Breast epithelium (tissue), 4 donors: ENCODE data around the gene HDAC9. TPM values are rescaled to one million over a fixed set of nuclear protein-coding genes. Genes with fewer than 3 reads are reported as not detected.
A peak's percentile ranks its signal among the peaks of the same experiment; 100 is the strongest.
"Not testable (repeated sequence)": the region's sequence is repeated elsewhere in the genome, so short reads cannot be mapped to it uniquely, and the experiment has no call there.

Source experiments
- DNase-seq, 2 donors: peaks; one replicate each; pipeline ENCODE4 v3.0.0-alpha.2; 2019; ENCODE audit warnings: low spot score in 2 of 2
- H3K27ac ChIP-seq, 2 donors: fragments of 200-600 bp; sonication (generic) in 1 of 2; one replicate each; pipeline ENCODE4 v1.5.1; 2016 to 2019; ENCODE audit warnings: mild to moderate bottlenecking in 1 of 2
- H3K27me3 ChIP-seq, 2 donors: fragments of 200-600 bp; sonication (generic) in 1 of 2; one replicate each; pipeline versions ENCODE4 v1.5.1 to v1.6.0; 2017 to 2019; ENCODE audit warnings: control low read depth in 1 of 2, mild to moderate bottlenecking in 1 of 2
- H3K36me3 ChIP-seq: fragments of 200-600 bp; one replicate; pipeline ENCODE4 v1.5.1; 2019
- H3K4me1 ChIP-seq, 2 donors: fragments of 200-600 bp; sonication (generic); one replicate each; pipeline ENCODE4 v1.5.1; 2016 to 2019; ENCODE audit warnings: control low read depth in 1 of 2
- H3K4me3 ChIP-seq, 3 donors: fragments of 200-600 bp; sonication (generic); 1 replicate in 2 of 3; 2 replicates in 1 of 3; pipeline ENCODE4 v1.5.1; 2016 to 2019; ENCODE audit warnings: mild to moderate bottlenecking in 3 of 3, moderate library complexity in 2 of 3
- H3K9me3 ChIP-seq, 2 donors: fragments of 200-600 bp; sonication (generic) in 1 of 2; one replicate each; pipeline ENCODE4 v1.5.1; 2016 to 2019; ENCODE audit warnings: control low read depth in 1 of 2
- POLR2A ChIP-seq: fragments of 450-650 bp; IDR thresholded peaks from one replicate; pipeline ENCODE4 v1.6.1; 2016; ENCODE audit warnings: antibody characterized with exemption, mild to moderate bottlenecking, moderate library complexity
- POLR2AphosphoS5 ChIP-seq, 3 donors: sonication (generic); formaldehyde crosslinking; IDR thresholded peaks; one replicate each; pipeline ENCODE4 v1.6.1; 2017; ENCODE audit warnings: antibody characterized with exemption in 3 of 3
- intact Hi-C: fragments of 100-400 bp; cut with DNase I; formaldehyde crosslinking; loops from one replicate; pipeline ENCODE4 v1.15.1; 2023; ENCODE audit warnings: low total_unique reads
- total RNA-seq, 3 donors: library from RNA; depleted of rRNA; stranded (reverse); fragments of >200 nt; gene quantifications; one replicate each; pipeline ENCODE4 v1.1.0, GENCODE V29; 2016
- TF ChIP-seq, protein P1 (sequence below), 3 donors: fragments of 450-650 bp; IDR thresholded peaks; one replicate each; pipeline ENCODE4 v1.5.1; 2016 to 2017; ENCODE audit warnings: antibody characterized with exemption in 3 of 3, mild to moderate bottlenecking in 3 of 3, moderate library complexity in 3 of 3

Gene HDAC9
- total RNA-seq, 3 donors from 2014 or later = 7.2 to 27.5 (median 7.3) TPM

DNA sequence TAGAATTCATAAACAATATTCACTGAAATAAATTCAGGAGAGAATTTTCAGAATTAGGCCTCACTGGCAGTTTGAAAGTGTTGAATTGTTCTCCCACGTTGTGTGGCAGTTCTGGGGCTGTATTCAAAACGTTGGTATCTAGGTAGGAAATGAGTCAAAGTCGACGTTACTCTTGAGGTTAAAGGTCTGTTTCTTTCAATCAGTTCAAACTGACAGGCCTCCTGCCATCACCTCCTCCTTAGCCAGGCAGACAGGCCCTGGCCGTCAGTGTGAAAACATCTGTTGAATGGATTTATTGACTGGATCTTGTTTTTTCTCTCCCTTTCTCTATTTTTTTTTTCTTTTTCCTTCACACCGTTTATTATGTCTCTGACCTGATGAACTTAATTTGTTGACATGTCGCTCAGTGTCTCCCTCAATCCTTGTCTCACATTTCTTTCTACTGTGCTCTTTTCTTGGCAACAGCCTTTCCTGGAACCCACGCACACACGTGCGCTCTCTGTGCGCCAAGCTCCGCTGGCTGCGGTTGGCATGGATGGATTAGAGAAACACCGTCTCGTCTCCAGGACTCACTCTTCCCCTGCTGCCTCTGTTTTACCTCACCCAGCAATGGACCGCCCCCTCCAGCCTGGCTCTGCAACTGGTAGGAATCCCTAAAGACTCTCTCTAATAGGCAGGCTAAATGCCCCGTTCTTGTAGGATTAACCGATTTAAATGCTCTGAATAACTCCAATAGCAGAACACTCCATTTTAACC lies 231.7 kb downstream of the HDAC9 start:
- H3K27ac ChIP-seq = no peak overlapping the region
- H3K9me3 ChIP-seq = no peaks in the 10 kb centered on the region
- no peaks in the 10 kb centered on the region for H3K4me1 ChIP-seq
- intact Hi-C loops = no loop called here
- no peak for DNase-seq
- H3K27me3 ChIP-seq = no peaks in the 10 kb centered on the region
- no peaks in the 10 kb centered on the region for H3K36me3 ChIP-seq
- TF ChIP-seq POLR2AphosphoS5 (IDR thresholded peaks at IDR 0.05) (no peak), POLR2A (no peak)
- TF ChIP-seq, protein P1, sequence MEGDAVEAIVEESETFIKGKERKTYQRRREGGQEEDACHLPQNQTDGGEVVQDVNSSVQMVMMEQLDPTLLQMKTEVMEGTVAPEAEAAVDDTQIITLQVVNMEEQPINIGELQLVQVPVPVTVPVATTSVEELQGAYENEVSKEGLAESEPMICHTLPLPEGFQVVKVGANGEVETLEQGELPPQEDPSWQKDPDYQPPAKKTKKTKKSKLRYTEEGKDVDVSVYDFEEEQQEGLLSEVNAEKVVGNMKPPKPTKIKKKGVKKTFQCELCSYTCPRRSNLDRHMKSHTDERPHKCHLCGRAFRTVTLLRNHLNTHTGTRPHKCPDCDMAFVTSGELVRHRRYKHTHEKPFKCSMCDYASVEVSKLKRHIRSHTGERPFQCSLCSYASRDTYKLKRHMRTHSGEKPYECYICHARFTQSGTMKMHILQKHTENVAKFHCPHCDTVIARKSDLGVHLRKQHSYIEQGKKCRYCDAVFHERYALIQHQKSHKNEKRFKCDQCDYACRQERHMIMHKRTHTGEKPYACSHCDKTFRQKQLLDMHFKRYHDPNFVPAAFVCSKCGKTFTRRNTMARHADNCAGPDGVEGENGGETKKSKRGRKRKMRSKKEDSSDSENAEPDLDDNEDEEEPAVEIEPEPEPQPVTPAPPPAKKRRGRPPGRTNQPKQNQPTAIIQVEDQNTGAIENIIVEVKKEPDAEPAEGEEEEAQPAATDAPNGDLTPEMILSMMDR (IDR thresholded peaks at IDR 0.05) = no peak
- no peak overlapping the region for H3K4me3 ChIP-seq

GRCh38 chr7:18736012-18736411 lies 240.5 kb downstream of the HDAC9 start:
- H3K4me3 ChIP-seq, DNase-seq, H3K36me3 ChIP-seq, H3K27me3 ChIP-seq, H3K27ac ChIP-seq, H3K9me3 ChIP-seq, H3K4me1 ChIP-seq, intact Hi-C loops: not testable (repeated sequence)

DNA sequence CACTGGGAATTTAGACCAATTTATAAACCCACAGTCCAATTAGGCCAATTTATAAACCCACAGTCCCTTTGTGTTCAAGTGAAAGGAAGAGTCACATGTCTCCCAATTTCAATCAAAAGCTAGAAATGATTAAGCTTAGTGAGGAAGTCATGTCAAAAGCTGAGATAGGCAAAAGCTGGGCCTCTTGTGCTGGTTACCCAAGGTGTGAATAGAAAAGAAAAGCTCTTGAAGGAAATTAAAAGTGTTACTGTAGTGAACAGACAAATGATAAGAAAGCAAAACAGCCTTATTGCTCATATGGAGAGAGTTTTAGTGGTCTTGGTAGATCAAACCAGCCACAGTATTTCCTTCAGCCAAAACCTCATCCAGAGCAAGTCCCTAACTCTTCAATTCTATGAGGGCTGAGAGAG lies 245.0 kb downstream of the HDAC9 start:
- DNase-seq = no peak
- TF ChIP-seq POLR2A (no peak), POLR2AphosphoS5 (IDR thresholded peaks at IDR 0.05) (no peak)
- TF ChIP-seq, protein P1 (IDR thresholded peaks at IDR 0.05) = no peak
- Histone ChIP-seq H3K36me3 (no peaks in the 10 kb centered on the region), H3K4me1 (no peaks in the 10 kb centered on the region), H3K9me3 (no peaks in the 10 kb centered on the region), H3K27me3 (no peaks in the 10 kb centered on the region), H3K27ac (no peak overlapping the region), H3K4me3 (no peak overlapping the region)
- intact Hi-C loops = no loop called here

- no peaks in the 10 kb centered on the region for H3K4me1 ChIP-seq
- no peaks in the 10 kb centered on the region for H3K27me3 ChIP-seq
- no peaks in the 10 kb centered on the region for H3K36me3 ChIP-seq
- peak overlapping the region in 1 of 2 donors; percentile 17 for H3K27ac ChIP-seq
- H3K4me3 ChIP-seq = no peak overlapping the region
- intact Hi-C loops = no loop called here
- no peaks in the 10 kb centered on the region for H3K9me3 ChIP-seq
- DNase-seq = no peak
- TF ChIP-seq POLR2A (no peak), POLR2AphosphoS5 (IDR thresholded peaks at IDR 0.05) (no peak)
- TF ChIP-seq, protein P1 (IDR thresholded peaks at IDR 0.05) = no peak
Observed at GRCh38 chr7:18753972-18754610, 258.5 kb downstream of the HDAC9 start.

DNA sequence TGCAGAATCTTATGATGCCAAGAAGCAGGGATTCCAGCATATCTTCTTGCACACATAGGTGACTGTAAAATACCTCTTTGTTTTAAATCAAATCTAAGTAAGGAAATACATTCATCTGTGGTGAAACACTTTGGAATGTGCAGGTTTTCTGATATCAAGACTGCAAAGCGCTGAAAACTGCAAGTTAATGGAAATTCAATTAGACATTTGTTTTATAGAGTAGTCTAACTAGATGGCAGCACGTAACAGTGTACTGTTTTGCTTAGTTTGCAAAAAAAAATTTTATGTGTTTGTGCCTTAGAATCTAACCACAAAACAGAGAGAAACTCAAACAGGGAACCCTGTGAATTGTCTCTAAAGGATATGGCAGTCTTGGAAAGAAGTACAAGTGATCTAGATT lies 259.2 kb downstream of the HDAC9 start:
- Histone ChIP-seq H3K9me3 (no peaks in the 10 kb centered on the region), H3K27me3 (no peaks in the 10 kb centered on the region), H3K4me3 (no peak overlapping the region), H3K4me1 (no peaks in the 10 kb centered on the region), H3K36me3 (no peaks in the 10 kb centered on the region), H3K27ac (peak overlapping the region in 1 of 2 donors; percentile 17)
- intact Hi-C loops = no loop called here
- no peak for TF ChIP-seq POLR2AphosphoS5 (IDR thresholded peaks at IDR 0.05)
- TF ChIP-seq POLR2A = no peak
- TF ChIP-seq, protein P1 (IDR thresholded peaks at IDR 0.05) = no peak
- no peak for DNase-seq
